OCI-LY7 (cell line): ENCODE results near the gene GRIP1. TPM values are rescaled to one million over a fixed set of nuclear protein-coding genes. Genes with fewer than 3 reads are reported as not detected.

Experiments used
- BruUV-seq: library from RNA; stranded (reverse); fragments of 400-500 nt; replicated peaks from 2 replicates; lab custom pipeline; 2021; lab: Mats Ljungman, UMichigan
- CTCF ChIA-PET: fragments of 300-600 bp; sonication (Branson Sonifier 250); formaldehyde crosslinking; loops from one replicate; lab custom pipeline; 2022; ENCODE audit warnings: antibody characterized with exemption; ENCODE audit not compliant: unreplicated experiment; lab: Charles Lee
- POLR2A ChIA-PET: fragments of 300-600 bp; sonication (Branson Sonifier 250); formaldehyde crosslinking; loops from one replicate; lab custom pipeline; 2022; ENCODE audit warnings: antibody characterized with exemption; lab: Charles Lee
- DNase-seq: peaks from one replicate; pipeline ENCODE4 v3.0.0-alpha.2; 2015; ENCODE audit warnings: low spot score
- H2AFZ ChIP-seq: fragments of 200-600 bp; sonication (generic), shearing (Covaris generic); 2 replicates; pipeline ENCODE4 v1.6.1; 2014; ENCODE audit warnings: mild to moderate bottlenecking, antibody characterized with exemption, low read length, moderate library complexity
- H3K27ac ChIP-seq: fragments of 200-600 bp; sonication (generic); 2 replicates; pipeline ENCODE4 v1.5.1; 2014; ENCODE audit warnings: mixed run types, low read depth, mild to moderate bottlenecking, moderate library complexity, low read length, inconsistent platforms; ENCODE audit not compliant: poor library complexity, severe bottlenecking
- H3K36me3 ChIP-seq: fragments of 200-600 bp; sonication (generic); 2 replicates; pipeline ENCODE4 v1.6.1; 2014; ENCODE audit warnings: mild to moderate bottlenecking, antibody characterized with exemption, low read length, moderate library complexity, mixed read lengths; ENCODE audit not compliant: insufficient read depth
- H3K4me1 ChIP-seq: fragments of 200-600 bp; sonication (generic); 2 replicates; pipeline ENCODE4 v1.5.1; 2014; ENCODE audit warnings: mild to moderate bottlenecking, low read length; ENCODE audit not compliant: insufficient read depth, poor library complexity, severe bottlenecking
- H3K4me2 ChIP-seq: fragments of 200-600 bp; sonication (generic); 2 replicates; pipeline ENCODE4 v1.6.1; 2014; ENCODE audit warnings: mild to moderate bottlenecking, low read length
- H3K4me3 ChIP-seq: fragments of 200-600 bp; sonication (generic); 2 replicates; pipeline ENCODE4 v1.5.1; 2014; ENCODE audit warnings: mild to moderate bottlenecking, low read depth, low read length; ENCODE audit not compliant: poor library complexity, severe bottlenecking
- H3K79me2 ChIP-seq: fragments of 200-600 bp; sonication (generic); 2 replicates; pipeline ENCODE4 v1.6.1; 2016; ENCODE audit warnings: low read depth, mild to moderate bottlenecking, low read length, moderate library complexity, mixed read lengths; ENCODE audit not compliant: insufficient read depth
- H3K9me2 ChIP-seq: fragments of 200-600 bp; sonication (generic); 2 replicates; pipeline ENCODE4 v1.6.1; 2016; ENCODE audit warnings: mild to moderate bottlenecking, low read length, mixed read lengths; ENCODE audit not compliant: insufficient read depth
- H3K9me3 ChIP-seq: fragments of 200-600 bp; sonication (generic); 2 replicates; pipeline ENCODE4 v1.6.1; 2014; ENCODE audit warnings: mild to moderate bottlenecking, mixed run types, low read length, mixed read lengths
- H4K20me1 ChIP-seq: fragments of 200-600 bp; sonication (generic); 2 replicates; pipeline ENCODE4 v1.6.1; 2014; ENCODE audit warnings: mild to moderate bottlenecking, antibody characterized with exemption, low read length, moderate library complexity, mixed read lengths; ENCODE audit not compliant: insufficient read depth
- EZH2phosphoT487 ChIP-seq: fragments of 200-600 bp; sonication (generic); IDR thresholded peaks from 2 replicates; pipeline ENCODE4 v1.6.1; 2018; ENCODE audit warnings: low read depth, borderline replicate concordance, mild to moderate bottlenecking, mixed run types, antibody characterized with exemption, low read length, moderate library complexity, mixed read lengths
- intact Hi-C: fragments of 100-400 bp; cut with micrococcal nuclease; formaldehyde crosslinking; loops from one replicate; pipeline ENCODE4 v1.10.0; 2022; ENCODE audit not compliant: unreplicated experiment
- total RNA-seq, 2 experiments: library from RNA; depleted of rRNA in 1 of 2; stranded (reverse); fragments of >200 nt in 1 of 2; shearing (Covaris generic) in 1 of 2; gene quantifications; 2 replicates each; pipeline ENCODE4 v1.2.3, GENCODE V29; 2014 to 2022
- TF ChIP-seq, protein P1 (sequence below): fragments of 200-600 bp; sonication (generic); conservative IDR thresholded peaks from 2 replicates; pipeline ENCODE4 v1.5.1; 2014; ENCODE audit warnings: mild to moderate bottlenecking, antibody characterized with exemption, low read length, moderate library complexity, mixed read lengths

The GRIP1 gene
- total RNA-seq, 2 experiments from 2014 or later = 4.1 to 7.6 TPM

DNA sequence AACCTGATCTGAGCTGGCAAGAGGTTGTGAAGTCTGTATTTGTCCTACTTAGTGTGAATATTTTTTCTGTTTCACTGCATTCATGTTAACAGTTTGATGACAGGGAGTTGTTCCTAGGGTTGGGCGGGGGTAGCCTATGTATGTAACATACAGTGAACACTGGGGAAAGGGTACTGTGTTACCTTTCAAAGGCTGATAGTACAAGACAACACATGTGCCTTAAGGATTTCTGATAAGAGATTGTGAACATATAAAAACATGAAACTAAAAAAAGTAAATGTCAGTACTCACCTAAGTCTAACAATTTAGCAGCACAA is 30.5 kb upstream of the GRIP1 start:
- BruUV-seq = no TSS peak
- CTCF ChIA-PET = no interaction called here
- H3K4me3 ChIP-seq = no peak overlapping the region
- no peak overlapping the region for H3K4me2 ChIP-seq
- no peak overlapping the region for H3K27ac ChIP-seq
- no peak for DNase-seq
- no peaks in the 10 kb centered on the region for H3K79me2 ChIP-seq
- H3K9me3 ChIP-seq = peaks cover 3% of the 10 kb centered on the region; the same call in 1 of the 2 replicates
- H3K4me1 ChIP-seq = peaks cover 8% of the 10 kb centered on the region
- no peak for TF ChIP-seq EZH2phosphoT487
- TF ChIP-seq, protein P1, sequence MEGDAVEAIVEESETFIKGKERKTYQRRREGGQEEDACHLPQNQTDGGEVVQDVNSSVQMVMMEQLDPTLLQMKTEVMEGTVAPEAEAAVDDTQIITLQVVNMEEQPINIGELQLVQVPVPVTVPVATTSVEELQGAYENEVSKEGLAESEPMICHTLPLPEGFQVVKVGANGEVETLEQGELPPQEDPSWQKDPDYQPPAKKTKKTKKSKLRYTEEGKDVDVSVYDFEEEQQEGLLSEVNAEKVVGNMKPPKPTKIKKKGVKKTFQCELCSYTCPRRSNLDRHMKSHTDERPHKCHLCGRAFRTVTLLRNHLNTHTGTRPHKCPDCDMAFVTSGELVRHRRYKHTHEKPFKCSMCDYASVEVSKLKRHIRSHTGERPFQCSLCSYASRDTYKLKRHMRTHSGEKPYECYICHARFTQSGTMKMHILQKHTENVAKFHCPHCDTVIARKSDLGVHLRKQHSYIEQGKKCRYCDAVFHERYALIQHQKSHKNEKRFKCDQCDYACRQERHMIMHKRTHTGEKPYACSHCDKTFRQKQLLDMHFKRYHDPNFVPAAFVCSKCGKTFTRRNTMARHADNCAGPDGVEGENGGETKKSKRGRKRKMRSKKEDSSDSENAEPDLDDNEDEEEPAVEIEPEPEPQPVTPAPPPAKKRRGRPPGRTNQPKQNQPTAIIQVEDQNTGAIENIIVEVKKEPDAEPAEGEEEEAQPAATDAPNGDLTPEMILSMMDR = no peak
- H2AFZ ChIP-seq = 0 out of 2 replicates have a peak overlapping the region, but pooled peaks have one; percentile 18
- POLR2A ChIA-PET = no interaction called here
- no peaks in the 10 kb centered on the region for H3K36me3 ChIP-seq
- no peaks in the 10 kb centered on the region for H4K20me1 ChIP-seq
- H3K9me2 ChIP-seq = no peaks in the 10 kb centered on the region
- intact Hi-C loops = loop anchor here (5.0 to 10.0 kb wide), 2 partner anchors 437 to 565 kb away; no protein-coding TSS in a partner anchor

DNA sequence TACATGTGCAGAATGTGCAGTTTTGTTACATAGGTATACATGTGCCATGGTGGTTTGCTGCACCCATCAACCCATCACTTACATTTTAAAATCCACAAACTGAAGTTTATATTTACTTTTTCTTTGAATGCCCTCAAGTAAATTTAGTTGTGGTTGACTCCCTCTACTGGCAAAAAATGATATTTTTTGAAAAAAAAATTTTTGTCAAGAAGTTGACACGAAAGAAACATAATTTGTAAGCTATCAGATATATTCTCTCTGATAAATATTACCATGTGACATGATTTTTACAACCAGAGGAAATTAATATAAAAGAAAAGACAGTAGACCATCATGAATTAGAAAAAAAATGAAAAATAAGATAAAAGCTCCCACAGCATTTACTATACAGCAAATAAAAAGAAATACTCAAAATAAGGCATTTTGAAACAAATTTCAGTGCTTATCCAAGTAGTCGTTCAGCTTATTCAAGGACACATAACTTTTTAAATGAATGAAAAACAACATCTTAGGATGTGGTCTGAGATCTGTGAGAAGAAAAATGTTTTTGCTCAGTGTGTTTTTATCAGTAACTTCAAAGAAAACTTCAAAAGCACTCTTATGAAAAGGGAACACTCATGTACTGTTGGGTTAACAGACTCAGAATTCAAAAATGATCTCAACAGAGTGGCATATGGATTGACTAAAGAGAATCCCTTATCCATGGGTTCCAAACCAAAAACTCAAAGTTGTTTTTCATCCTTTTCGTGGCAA is 30.0 kb upstream of the GRIP1 start:
- DNase-seq = peak; percentile 63
- CTCF ChIA-PET = no interaction called here
- no peaks in the 10 kb centered on the region for H3K79me2 ChIP-seq
- H2AFZ ChIP-seq = 0 out of 2 replicates have a peak overlapping the region, but pooled peaks have one; percentile 18
- intact Hi-C loops = loop anchor here (1.0 to 10.0 kb wide), 3 partner anchors 357 to 564 kb away; no protein-coding TSS in a partner anchor
- H3K9me2 ChIP-seq = no peaks in the 10 kb centered on the region
- no peak for TF ChIP-seq EZH2phosphoT487
- TF ChIP-seq, protein P1 = peak; percentile 84
- no peak overlapping the region for H3K27ac ChIP-seq
- H4K20me1 ChIP-seq = no peaks in the 10 kb centered on the region
- POLR2A ChIA-PET = interaction anchor here (0.7 to 1.0 kb wide), 3 partner anchors 181 to 611 kb away, joined by 3 read pairs; no protein-coding TSS in a partner anchor
- no peaks in the 10 kb centered on the region for H3K36me3 ChIP-seq
- no TSS peak for BruUV-seq
- H3K9me3 ChIP-seq = no peaks in the 10 kb centered on the region
- peaks cover 8% of the 10 kb centered on the region for H3K4me1 ChIP-seq
- no peak overlapping the region for H3K4me2 ChIP-seq
- no peak overlapping the region for H3K4me3 ChIP-seq
